ENCODE measurements around the gene STMN3. TPM values are rescaled to one million over a fixed set of nuclear protein-coding genes. Genes with fewer than 3 reads are reported as not detected.

Gene STMN3
- total RNA-seq, 1 experiment from 2014 or later, result 65.6 TPM

DNA sequence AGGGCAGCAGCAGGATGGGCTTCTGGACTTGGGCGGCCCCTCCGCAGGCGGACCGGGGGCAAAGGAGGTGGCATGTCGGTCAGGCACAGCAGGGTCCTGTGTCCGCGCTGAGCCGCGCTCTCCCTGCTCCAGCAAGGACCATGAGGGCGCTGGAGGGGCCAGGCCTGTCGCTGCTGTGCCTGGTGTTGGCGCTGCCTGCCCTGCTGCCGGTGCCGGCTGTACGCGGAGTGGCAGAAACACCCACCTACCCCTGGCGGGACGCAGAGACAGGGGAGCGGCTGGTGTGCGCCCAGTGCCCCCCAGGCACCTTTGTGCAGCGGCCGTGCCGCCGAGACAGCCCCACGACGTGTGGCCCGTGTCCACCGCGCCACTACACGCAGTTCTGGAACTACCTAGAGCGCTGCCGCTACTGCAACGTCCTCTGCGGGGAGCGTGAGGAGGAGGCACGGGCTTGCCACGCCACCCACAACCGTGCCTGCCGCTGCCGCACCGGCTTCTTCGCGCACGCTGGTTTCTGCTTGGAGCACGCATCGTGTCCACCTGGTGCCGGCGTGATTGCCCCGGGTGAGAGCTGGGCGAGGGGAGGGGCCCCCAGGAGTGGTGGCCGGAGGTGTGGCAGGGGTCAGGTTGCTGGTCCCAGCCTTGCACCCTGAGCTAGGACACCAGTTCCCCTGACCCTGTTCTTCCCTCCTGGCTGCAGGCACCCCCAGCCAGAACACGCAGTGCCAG, 43.6 kb upstream of the STMN3 start, which contains the start of gene TNFRSF6B:
Gene TNFRSF6B, plus strand, starts transcription at position 25 of the 729 bp plus-strand sequence. Its CDS starts 116 bp downstream, at position 141.
- peaks cover 3% of the 10 kb centered on the region; the same call in 1 of the 2 replicates for H3K27me3 Mint-ChIP-seq (ENCODE audit: low read depth)
- no peaks in the 10 kb centered on the region for H3K9me3 Mint-ChIP-seq
- H3K4me1 Mint-ChIP-seq, result peaks cover 7% of the 10 kb centered on the region
- DNase-seq (ENCODE audit: low spot score) (no peak), ATAC-seq (peak; percentile 0; the same call in 1 of the 2 replicates)
- ChIA-PET CTCF (interaction anchor here (0.9 to 3.4 kb wide), 7 partner anchors 10 to 159 kb away, joined by 3 to 19 read pairs (median 4); partner anchors contain the start of genes ARFRP1, GMEB2, PTK6 and RTEL1), POLR2A (interaction anchor here (0.5 to 1.6 kb wide), 4 partner anchors 9 to 55 kb away, joined by 3 to 4 read pairs (median 3); partner anchors contain the start of genes ARFRP1, RTEL1 and ZGPAT)
- H3K27ac Mint-ChIP-seq, result peak within 1 kb of the TSS; percentile 45; the same call in 1 of the 2 replicates
- H3K36me3 Mint-ChIP-seq, result peaks cover 14% of the 10 kb centered on the region
- peak within 1 kb of the TSS; percentile 53 for H3K4me3 Mint-ChIP-seq
- TF ChIP-seq PRDM15 (CRISPR knock-in tag; IDR thresholded peaks at IDR 0.05) (no peak), NFATC4 (CRISPR knock-in tag; IDR thresholded peaks at IDR 0.05) (peak; percentile 65; the same call in 1 of the 2 replicates), USF2 (CRISPR knock-in tag; IDR thresholded peaks at IDR 0.05) (no peak), ZNF263 (CRISPR knock-in tag; IDR thresholded peaks at IDR 0.05; ENCODE audit: low read depth) (no peak), PRRX2 (CRISPR knock-in tag; IDR thresholded peaks at IDR 0.05) (no peak; the same call in 1 of the 2 replicates), ZNF138 (CRISPR knock-in tag; conservative IDR thresholded peaks at IDR 0.05) (peak; percentile 24; the same call in 1 of the 2 replicates), SMAD4 (CRISPR knock-in tag; IDR thresholded peaks at IDR 0.05) (no peak), E2F5 (CRISPR knock-in tag; IDR thresholded peaks at IDR 0.05) (peak; percentile 35; the same call in 1 of the 2 replicates), CREM (CRISPR knock-in tag; IDR thresholded peaks at IDR 0.05) (no peak), GABPB1 (CRISPR knock-in tag; IDR thresholded peaks at IDR 0.05) (no peak), ATF1 (CRISPR knock-in tag; IDR thresholded peaks at IDR 0.05) (0 out of 2 replicates have a peak, but pooled peaks have one; percentile 37), ZNF281 (CRISPR knock-in tag; IDR thresholded peaks at IDR 0.05) (no peak), FOXJ3 (CRISPR knock-in tag; IDR thresholded peaks at IDR 0.05; ENCODE audit: borderline replicate concordance) (no peak), KAT7 (CRISPR knock-in tag; IDR thresholded peaks at IDR 0.05; ENCODE audit: borderline replicate concordance) (0 out of 2 replicates have a peak, but pooled peaks have one; percentile 26), NR2C2 (CRISPR knock-in tag; IDR thresholded peaks at IDR 0.05) (no peak), AFF4 (CRISPR knock-in tag; IDR thresholded peaks at IDR 0.05; ENCODE audit: borderline replicate concordance) (no peak), ZBTB21 (CRISPR knock-in tag; IDR thresholded peaks at IDR 0.05; ENCODE audit: borderline replicate concordance) (0 out of 2 replicates have a peak, but pooled peaks have one; percentile 35), ZNF219 (CRISPR knock-in tag; IDR thresholded peaks at IDR 0.05; ENCODE audit: borderline replicate concordance) (no peak), ZNF396 (CRISPR knock-in tag; IDR thresholded peaks at IDR 0.05; ENCODE audit: borderline replicate concordance) (no peak)
- TF ChIP-seq, protein P1, sequence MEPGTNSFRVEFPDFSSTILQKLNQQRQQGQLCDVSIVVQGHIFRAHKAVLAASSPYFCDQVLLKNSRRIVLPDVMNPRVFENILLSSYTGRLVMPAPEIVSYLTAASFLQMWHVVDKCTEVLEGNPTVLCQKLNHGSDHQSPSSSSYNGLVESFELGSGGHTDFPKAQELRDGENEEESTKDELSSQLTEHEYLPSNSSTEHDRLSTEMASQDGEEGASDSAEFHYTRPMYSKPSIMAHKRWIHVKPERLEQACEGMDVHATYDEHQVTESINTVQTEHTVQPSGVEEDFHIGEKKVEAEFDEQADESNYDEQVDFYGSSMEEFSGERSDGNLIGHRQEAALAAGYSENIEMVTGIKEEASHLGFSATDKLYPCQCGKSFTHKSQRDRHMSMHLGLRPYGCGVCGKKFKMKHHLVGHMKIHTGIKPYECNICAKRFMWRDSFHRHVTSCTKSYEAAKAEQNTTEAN (CRISPR knock-in tag; IDR thresholded peaks at IDR 0.05), result no peak

All from WTC11 (cell line).